ENCODE measurements around the gene CMTM8.

The CMTM8 gene

DNA sequence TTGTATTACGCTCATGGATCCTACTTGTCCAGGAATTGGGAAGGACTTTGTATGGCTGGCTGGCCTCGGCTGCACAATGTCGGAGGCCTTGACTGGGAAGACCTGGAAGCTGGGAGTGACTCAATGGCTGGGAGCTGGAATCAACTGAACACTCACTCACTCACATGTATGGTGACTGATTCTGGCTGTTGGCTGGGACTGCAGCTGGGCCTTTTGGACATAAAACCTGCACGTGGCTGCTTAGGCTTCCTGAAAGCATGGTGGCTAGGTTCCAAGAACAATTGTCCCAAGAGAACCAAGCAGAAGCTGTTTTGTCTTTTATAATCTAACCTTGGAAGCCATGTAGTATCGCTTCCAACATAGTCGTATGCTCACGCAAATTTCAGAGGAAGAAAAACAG is 38.0 kb upstream of the CMTM8 start:
- no peak overlapping the region for H3K27ac ChIP-seq
- TF ChIP-seq, protein P1, sequence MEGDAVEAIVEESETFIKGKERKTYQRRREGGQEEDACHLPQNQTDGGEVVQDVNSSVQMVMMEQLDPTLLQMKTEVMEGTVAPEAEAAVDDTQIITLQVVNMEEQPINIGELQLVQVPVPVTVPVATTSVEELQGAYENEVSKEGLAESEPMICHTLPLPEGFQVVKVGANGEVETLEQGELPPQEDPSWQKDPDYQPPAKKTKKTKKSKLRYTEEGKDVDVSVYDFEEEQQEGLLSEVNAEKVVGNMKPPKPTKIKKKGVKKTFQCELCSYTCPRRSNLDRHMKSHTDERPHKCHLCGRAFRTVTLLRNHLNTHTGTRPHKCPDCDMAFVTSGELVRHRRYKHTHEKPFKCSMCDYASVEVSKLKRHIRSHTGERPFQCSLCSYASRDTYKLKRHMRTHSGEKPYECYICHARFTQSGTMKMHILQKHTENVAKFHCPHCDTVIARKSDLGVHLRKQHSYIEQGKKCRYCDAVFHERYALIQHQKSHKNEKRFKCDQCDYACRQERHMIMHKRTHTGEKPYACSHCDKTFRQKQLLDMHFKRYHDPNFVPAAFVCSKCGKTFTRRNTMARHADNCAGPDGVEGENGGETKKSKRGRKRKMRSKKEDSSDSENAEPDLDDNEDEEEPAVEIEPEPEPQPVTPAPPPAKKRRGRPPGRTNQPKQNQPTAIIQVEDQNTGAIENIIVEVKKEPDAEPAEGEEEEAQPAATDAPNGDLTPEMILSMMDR (conservative IDR thresholded peaks at IDR 0.05): no peak

DNA sequence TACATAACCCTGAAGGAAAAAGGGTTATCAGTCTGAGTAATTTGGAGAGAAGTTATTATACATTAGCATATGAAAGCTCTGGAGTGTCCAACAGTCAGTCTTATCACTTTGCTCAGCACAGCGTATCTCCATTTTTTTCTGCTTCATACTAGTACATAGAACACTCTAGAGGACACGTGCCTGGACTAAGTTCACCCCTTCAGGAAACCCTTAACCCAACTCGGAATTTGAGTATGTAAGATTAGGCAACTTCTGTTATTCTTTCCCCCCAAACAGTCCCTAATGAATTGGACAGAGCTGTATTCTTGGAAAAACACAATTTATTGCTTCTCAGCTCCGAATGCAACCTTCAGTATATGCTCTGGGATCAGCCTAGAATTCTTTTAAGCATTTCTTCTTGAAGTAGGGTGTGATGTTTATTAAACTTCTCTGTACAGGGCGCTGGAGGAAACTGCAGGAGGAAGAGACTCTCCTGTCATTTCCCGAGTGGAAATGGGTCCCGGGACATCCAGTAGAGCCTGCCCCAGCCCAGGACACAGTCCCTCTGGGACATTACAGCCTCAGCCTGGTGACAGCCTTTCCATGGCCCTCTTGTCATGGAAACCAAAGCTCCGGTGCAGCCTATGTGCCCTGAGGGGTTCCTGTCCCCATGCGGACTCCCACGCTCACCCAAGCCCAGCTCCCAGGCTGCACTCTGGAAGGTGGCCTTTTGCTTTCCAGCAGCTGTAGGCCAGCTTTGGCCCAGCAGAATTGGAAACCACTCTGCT is 37.3 kb upstream of the CMTM8 start:
- TF ChIP-seq, protein P1 (conservative IDR thresholded peaks at IDR 0.05): no peak
- H3K27ac ChIP-seq: no peak overlapping the region

DNA sequence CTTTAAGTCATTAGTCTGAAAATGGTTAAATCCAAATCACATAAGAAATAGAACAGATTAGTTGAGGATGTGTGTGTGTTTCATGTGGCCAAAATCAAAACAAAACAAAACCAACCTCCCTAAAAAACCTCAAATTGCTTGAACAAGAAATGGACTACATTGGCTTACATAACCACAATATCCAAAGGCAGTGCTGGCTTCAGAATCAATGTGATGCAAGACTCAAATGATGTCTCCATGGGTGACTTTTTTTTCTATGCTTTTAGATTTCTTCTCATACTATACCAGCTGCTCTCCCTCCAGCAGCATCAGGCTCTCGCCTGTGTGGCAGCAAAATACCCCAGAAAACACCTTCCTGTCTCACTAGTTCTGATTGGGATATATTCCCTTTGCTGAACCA is 36.0 kb upstream of the CMTM8 start:
- H3K27ac ChIP-seq: no peak overlapping the region
- TF ChIP-seq, protein P1 (conservative IDR thresholded peaks at IDR 0.05): no peak

DNA sequence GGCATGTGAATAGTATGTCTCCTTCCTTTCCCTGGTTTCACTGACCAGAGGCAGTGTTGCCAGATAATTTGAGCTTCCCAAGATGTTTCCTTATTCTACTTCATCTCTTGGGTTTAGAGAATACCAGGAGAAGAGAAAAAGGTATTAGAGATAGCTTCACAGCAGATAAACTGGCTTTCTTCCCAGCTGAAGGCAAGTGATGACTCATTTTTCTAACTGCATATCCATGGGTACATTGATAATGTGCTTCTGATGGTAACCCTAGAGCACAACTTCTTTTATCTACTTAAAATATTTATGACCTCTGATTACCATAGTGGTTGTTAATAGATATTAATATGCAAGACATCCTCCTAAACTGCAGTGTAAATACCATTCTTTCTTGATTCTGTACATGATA is 34.6 kb upstream of the CMTM8 start:
- no peak overlapping the region for H3K27ac ChIP-seq
- TF ChIP-seq, protein P1 (conservative IDR thresholded peaks at IDR 0.05): no peak

DNA sequence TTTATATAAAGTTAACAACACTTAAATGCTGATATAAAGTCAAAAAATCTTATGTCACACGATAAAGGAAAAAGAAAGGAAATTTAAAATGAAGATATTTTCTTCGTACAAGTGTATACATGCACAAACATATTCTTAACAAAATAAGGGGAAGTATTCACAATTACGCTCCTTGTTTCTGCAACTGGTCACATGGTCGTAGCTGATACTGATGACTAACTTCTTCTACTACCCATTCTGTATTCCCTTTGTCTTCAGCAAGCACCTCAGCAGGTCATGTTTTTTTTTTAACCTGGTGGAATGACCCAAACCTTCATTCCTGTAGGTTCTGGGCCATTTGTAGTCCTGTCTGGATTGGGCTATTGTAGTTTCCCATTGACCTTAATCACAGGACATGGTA is 30.0 kb upstream of the CMTM8 start:
- TF ChIP-seq, protein P1 (conservative IDR thresholded peaks at IDR 0.05): no peak
- no peak overlapping the region for H3K27ac ChIP-seq

DNA sequence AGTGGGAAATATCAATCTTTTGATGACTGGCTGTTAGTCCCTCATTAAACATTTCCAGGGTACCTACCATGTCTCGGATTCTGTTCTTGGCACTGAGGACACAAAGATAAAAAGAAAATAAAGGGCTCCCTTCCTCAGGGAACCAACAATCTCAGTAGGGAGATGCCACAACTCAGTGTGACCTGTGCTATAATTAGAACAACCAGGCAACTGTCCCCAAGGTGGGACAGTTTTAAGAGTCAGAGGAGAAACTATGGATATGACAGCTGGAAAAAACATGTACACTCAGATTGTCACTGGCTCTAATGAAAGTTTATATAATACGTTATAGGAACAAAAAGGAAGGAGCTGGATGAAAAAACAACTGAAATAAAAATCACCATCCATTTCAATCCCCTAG is 23.3 kb upstream of the CMTM8 start:
- TF ChIP-seq, protein P1 (conservative IDR thresholded peaks at IDR 0.05): no peak
- H3K27ac ChIP-seq: no peak overlapping the region

DNA sequence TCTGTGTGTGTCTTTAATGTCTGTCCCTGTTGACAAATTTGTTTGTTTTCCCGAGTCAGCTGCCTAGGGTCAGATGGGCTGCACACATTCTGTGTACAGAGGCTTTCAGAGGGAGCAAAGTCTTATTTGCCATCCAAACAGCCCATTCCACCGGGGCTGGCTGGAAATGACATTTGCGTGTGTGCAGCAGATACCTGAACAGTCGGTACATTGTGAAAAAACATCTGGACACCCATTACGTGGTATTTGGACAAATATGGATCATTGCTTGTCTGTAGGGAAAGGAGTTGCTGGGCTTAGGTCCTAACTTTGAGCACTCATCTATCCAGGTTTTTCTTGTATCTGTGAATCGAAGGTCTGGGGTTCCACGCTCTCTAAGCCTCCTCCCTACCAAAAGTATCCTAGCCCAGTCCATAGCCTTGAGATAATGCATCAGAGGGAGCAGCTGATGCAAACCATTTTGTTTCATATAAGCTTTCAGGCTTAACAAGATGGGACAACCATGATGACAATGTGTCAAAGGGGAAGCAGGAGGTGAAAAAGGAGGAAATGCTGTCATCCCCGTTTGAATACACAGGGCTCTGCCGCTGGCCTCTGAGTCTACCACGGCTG is 22.2 kb upstream of the CMTM8 start:
- H3K27ac ChIP-seq: no peak overlapping the region
- TF ChIP-seq, protein P1 (conservative IDR thresholded peaks at IDR 0.05): no peak

All from VCaP (cell line).